ENCODE results near the gene PSD4.

Gene PSD4

GRCh38 chr2:113240915-113241911 lies 67.4 kb downstream of the PSD4 start:
- no peak for DNase-seq

DNA sequence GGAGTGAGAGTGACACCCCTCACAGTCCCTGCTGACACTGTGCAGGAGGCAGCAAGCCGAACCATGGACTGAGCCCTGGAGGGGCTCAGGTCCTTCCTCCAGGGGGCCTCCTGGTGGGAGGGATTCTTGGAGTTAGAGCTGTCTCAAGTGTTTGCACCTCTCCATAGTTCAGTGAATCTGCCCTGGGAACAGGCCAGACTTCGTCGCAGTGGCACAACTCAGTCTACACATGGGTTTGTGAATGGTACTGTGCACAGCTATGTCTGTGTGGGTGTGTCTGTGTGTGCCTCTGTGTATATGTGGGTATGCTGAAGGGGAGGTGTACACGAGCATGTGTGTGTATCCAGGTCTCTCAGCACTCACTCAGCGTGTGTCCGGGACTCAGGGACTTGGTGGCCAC lies 68.6 kb downstream of the PSD4 start:
- no peak for DNase-seq

GRCh38 chr2:113245276-113245711 lies 71.5 kb downstream of the PSD4 start:
- no peak for DNase-seq

GRCh38 chr2:113246606-113247005 lies 72.8 kb downstream of the PSD4 start:
- no peak for DNase-seq

GRCh38 chr2:113248997-113249770 lies 75.4 kb downstream of the PSD4 start:
- DNase-seq = peak; percentile 61

DNA sequence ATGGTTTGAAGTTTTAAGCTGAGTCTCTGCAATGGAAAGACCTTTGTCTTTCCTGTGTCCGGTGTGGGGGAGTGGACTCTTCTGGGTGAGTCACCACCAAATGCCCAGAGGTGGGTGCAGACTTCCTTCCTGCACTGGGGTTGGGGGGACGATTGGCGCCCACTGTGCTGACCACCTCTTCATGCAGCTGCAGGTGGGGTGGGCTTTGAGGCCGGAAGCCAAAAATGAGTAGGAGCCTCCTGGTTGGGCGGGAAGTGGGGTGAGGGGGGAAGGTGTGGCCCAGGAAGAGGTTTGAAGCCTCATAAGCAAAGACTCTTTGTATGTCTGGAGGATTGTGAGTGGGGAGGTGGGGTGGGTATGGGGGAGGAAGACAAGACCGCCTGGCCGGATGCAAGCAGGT lies 77.3 kb downstream of the PSD4 start:
- no peak for DNase-seq

- no peak for DNase-seq
These were observed 78.3 kb downstream of the PSD4 start for GRCh38 chr2:113252047-113252590.

DNA sequence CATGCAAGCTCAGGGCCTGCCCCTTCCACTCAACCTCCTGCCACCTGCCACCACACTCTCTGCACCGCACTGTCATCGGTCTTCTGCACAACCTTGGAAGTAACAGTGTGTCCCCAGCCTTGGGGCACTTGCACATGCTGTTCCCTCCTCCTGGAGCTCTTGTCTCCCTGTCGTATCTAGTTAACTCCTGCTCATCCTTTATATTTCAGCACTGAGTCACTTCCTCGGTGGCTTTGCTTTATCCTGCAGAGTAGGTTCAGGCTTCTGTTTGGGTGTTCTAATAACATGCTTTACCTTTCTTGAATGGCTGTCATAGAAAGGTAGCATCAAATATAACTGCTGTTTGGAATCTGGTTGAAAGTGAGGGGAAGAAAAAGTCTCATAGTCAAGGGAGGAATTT lies 79.7 kb downstream of the PSD4 start:
- DNase-seq = no peak

- no peak for DNase-seq
These were observed 81.6 kb downstream of the PSD4 start for GRCh38 chr2:113255140-113256070.

DNA sequence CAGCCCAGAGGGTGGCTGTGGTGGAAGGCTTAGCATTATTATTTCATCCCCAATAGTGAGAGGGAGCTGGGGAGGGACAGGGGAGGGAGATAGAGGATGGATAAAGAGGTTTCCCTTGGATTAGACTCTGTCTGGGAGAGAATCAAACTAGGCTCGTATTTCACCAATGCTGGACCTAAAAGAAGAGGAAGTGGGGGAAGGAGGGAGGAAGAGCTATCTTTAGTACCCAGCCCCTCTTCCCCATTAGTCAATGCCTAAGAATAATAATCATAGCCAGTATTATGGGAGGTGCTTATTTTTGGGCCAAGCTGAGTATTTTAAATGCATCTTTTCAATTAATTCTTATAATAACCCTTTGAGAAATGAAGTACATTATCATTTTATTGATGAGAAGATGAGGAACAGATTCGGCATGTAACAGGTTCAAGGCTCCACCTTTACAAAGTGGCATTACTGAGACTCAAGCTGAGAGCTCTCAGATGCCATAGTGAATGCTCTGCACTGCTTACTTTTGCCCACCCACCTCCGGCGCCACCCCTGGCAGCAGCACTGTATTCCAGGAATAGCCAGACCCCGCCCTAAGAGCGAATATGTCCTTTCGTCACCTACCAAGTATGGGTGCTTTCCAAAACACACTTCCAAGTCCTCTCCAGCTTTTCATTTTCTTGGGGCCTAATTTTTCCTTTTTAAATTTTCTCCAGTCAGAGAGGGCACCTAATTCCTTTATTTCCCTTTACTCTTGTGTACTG lies 83.9 kb downstream of the PSD4 start:
- DNase-seq = no peak

- DNase-seq = no peak
These were observed 84.8 kb downstream of the PSD4 start for GRCh38 chr2:113258471-113259147.

Measured in NCI-H774 (cell line).